Stimulated activated CD4-positive, alpha-beta T cell treated with anti-CD3 and anti-CD28 coated beads, Interleukin-1b, Interleukin-23, amount 100 ng/mL, for 24 hours (primary cell): ENCODE measurements around the gene ZKSCAN2.

Source experiments
- DNase-seq, 4 experiments: peaks; one replicate each; pipeline ENCODE4 v3.0.0-alpha.2; 2020; ENCODE audit warnings: low read depth in 4 of 4, low spot score in 1 of 4

ZKSCAN2 gene

GRCh38 chr16:25224731-25225319, 32.8 kb downstream of the ZKSCAN2 start:
- DNase-seq, result no peak

GRCh38 chr16:25223964-25224363, 33.7 kb downstream of the ZKSCAN2 start:
- DNase-seq, result no peak

DNA sequence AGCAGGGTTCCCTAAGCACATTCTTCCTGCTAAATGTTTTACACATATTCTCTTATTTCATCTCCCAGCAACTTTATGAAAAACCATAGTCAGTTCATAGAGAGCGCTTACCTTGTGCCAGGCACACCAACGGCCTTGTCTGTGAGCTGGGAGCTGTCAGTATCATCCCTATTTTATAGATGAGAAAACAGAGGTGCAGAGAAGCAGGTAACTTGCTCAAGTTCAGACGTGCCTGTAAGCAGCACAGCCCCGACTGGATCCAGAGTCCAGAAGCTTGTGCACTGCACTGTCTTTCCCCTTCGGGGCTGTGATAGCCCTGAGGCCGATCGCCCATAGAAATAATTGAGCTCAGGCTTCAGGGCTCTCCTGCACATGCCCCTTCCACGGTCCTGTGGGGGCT, 34.7 kb downstream of the ZKSCAN2 start:
- no peak for DNase-seq

DNA sequence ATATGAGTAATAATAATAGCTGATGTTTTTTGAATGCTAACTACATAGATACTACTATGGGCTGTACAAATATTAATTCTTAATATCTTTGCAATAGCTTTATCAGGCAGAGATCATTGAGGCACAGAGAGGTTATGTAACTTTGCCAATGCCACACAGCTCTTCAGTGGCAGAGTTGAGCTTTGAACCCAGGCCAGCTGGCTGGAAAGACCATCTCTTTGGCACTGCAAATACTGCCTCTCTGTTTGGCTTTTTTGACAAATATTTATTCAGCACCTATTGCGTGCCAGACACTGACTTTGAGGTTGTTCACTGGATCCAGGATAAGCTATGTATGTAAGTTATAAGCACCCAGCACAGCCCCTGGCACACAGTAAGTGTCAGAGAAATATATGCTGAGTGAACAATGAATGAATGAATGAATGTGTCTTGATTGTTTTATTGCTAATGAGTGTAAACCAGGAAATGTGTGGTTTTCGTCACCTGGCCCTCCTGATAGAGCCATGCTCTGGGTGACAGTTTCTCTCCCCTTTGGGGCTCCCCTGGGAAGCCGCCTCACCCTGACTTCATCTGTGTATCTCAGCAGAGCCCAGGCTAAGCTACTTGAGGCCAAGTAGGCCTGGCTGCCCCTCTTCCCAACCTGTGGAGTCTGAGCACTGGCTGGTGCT, 38.4 kb downstream of the ZKSCAN2 start:
- DNase-seq, result no peak

DNA sequence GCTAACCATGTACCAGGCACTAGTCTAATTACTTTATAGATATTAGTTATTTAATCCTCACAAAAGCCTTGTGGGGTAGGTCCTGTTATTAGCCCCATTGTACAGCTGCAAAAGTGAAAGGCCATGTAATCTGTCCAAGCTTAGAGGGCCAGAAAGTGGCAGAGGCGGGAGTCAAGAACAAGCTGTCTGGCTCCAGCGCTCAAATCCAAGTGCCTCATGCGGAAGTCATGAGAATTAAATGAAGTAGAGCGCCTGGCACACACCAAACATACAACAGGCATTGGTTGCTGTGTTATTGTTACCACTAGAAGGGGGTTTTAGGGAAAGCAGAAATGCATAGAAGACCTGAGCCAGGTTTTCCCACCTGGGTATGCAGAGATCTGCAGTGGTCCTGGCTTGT, 39.7 kb downstream of the ZKSCAN2 start:
- DNase-seq, result no peak

- no peak for DNase-seq
These were observed 40.5 kb downstream of the ZKSCAN2 start for GRCh38 chr16:25217112-25217511.

GRCh38 chr16:25213709-25214397, 43.8 kb downstream of the ZKSCAN2 start:
- no peak for DNase-seq

- no peak for DNase-seq
These were observed 45.0 kb downstream of the ZKSCAN2 start for GRCh38 chr16:25212636-25213035.

GRCh38 chr16:25210758-25211157, 46.9 kb downstream of the ZKSCAN2 start:
- no peak for DNase-seq

DNA sequence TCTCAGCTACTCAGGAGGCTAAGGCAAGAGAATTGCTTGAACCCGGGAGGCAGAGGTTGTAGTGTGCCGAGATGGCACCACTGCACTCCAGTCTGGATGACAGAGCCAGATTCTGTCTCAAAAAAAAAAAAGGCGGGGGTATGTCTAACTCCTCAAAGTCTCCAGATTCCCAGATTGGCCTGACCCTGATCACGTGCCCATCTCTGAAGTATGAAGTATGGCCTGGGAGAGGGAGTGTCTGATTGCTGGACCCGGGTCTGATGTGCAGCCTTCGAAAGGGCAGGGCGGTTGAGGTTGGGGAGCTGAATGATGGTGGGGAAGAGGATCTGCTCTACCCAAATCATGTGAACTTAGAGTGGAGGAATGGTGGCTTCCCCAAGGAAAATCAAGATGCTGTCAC, 58.2 kb downstream of the ZKSCAN2 start:
- DNase-seq, result no peak

GRCh38 chr16:25198021-25198420, 59.6 kb downstream of the ZKSCAN2 start:
- DNase-seq, result no peak

- no peak for DNase-seq
These were observed 63.3 kb downstream of the ZKSCAN2 start for GRCh38 chr16:25194273-25194878.

DNA sequence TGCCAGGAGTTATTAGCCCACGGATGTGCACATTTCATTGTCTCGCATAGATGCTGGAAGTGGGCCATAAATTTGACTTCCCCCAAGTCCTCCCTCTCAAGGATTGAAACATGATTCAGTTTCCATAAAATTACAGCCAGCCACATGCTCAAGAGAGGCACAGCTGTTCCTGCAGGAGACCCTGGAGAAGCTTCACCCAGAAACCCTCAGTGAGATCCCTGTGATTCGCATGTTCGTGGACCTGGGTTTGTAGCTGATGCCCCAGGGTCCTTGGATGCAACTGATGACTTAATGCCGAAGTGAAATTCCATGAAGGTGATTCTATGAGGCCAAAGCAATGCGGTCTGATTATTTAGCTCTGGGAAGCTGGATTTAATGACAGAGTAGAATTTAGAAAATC, 65.5 kb downstream of the ZKSCAN2 start:
- DNase-seq, result no peak

DNA sequence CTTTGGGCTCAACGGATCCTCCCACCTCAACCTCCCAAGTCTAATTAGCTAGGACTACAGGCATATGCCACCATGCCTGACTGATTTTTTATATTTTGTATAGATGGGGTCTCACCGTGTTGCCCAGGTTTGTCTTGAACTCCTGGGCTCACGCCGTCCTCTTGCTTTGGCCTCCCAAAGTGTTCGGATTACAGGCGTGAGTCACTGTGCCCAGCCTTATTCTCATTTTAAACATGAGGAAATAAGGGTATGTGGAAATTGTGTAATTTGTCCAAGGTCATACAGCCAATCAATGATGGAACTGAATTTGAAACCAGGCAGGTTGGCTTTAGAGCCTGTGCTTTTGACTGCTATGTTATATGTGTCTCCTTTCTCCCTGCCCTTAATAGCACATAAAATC, 68.3 kb downstream of the ZKSCAN2 start:
- no peak for DNase-seq

GRCh38 chr16:25187491-25187795, 70.2 kb downstream of the ZKSCAN2 start:
- no peak for DNase-seq
